Neuronal stem cell (in vitro differentiated cells): ENCODE results near the gene PBXIP1.

ENCODE experiments used
- DNase-seq: peaks from one replicate; pipeline ENCODE4 v3.0.0-alpha.2; 2013; ENCODE audit warnings: low spot score
- H2AFZ ChIP-seq: one replicate; pipeline ENCODE4 v1.6.1; 2013; ENCODE audit warnings: mild to moderate bottlenecking, low read length, inconsistent platforms
- H2AK5ac ChIP-seq: 2 replicates; pipeline ENCODE4 v1.6.1; 2013; ENCODE audit warnings: low read depth, mild to moderate bottlenecking, inconsistent platforms, low read length, moderate library complexity, mixed read lengths
- H2BK120ac ChIP-seq: 2 replicates; pipeline ENCODE4 v1.6.1; 2013; ENCODE audit warnings: low read depth, mild to moderate bottlenecking, inconsistent platforms, low read length, moderate library complexity, mixed read lengths
- H2BK12ac ChIP-seq: one replicate; pipeline ENCODE4 v1.6.1; 2013; ENCODE audit warnings: low read length, inconsistent platforms
- H2BK15ac ChIP-seq: 2 replicates; pipeline ENCODE4 v1.6.1; 2013; ENCODE audit warnings: mild to moderate bottlenecking, low read length, inconsistent platforms, mixed read lengths
- H2BK5ac ChIP-seq: one replicate; pipeline ENCODE4 v1.6.1; 2013; ENCODE audit warnings: inconsistent platforms, mild to moderate bottlenecking, low read length, moderate library complexity
- H3K14ac ChIP-seq: one replicate; pipeline ENCODE4 v1.6.1; 2013; ENCODE audit warnings: low read length, inconsistent platforms
- H3K18ac ChIP-seq: 2 replicates; pipeline ENCODE4 v1.6.1; 2013; ENCODE audit warnings: low read length, inconsistent platforms
- H3K23ac ChIP-seq: 2 replicates; pipeline ENCODE4 v1.6.1; 2013; ENCODE audit warnings: low read depth, mild to moderate bottlenecking, mixed read lengths, low read length, inconsistent platforms; ENCODE audit not compliant: poor library complexity
- H3K27ac ChIP-seq: replicated peaks from 3 replicates; pipeline ENCODE4 v1.5.1; 2013; ENCODE audit warnings: low read length, inconsistent platforms
- H3K27me3 ChIP-seq, 3 experiments: 2 replicates each; pipeline ENCODE4 v1.6.1; 2013; ENCODE audit warnings: low read length in 3 of 3, mild to moderate bottlenecking in 2 of 3, inconsistent platforms in 1 of 3, low read depth in 1 of 3, mixed read lengths in 1 of 3, moderate library complexity in 1 of 3; ENCODE audit not compliant: control insufficient read depth in 3 of 3, insufficient read depth in 3 of 3
- H3K36me3 ChIP-seq, 2 donors: replicated peaks in 1 of 2; 2 replicates each; pipeline ENCODE4 v1.6.1; 2013; ENCODE audit warnings: low read length in 2 of 2; ENCODE audit not compliant: control insufficient read depth in 2 of 2, insufficient read depth in 2 of 2
- H3K4ac ChIP-seq: 2 replicates; pipeline ENCODE4 v1.6.1; 2013; ENCODE audit warnings: inconsistent platforms, mild to moderate bottlenecking, low read length, moderate library complexity
- H3K4me1 ChIP-seq, 2 donors: 1 replicate in 1 of 2; 2 replicates in 1 of 2; pipeline ENCODE4 v1.6.1; 2013; ENCODE audit warnings: low read length in 2 of 2, low read depth in 1 of 2; ENCODE audit not compliant: control insufficient read depth in 2 of 2, insufficient read depth in 1 of 2
- H3K4me2 ChIP-seq: one replicate; pipeline ENCODE4 v1.6.1; 2013; ENCODE audit warnings: mild to moderate bottlenecking, low read length, inconsistent platforms; ENCODE audit not compliant: insufficient read depth, poor library complexity, severe bottlenecking
- H3K4me3 ChIP-seq, 2 donors: 2 replicates each; pipeline ENCODE4 v1.5.1; 2013; ENCODE audit warnings: low read length in 2 of 2, mild to moderate bottlenecking in 2 of 2, inconsistent platforms in 1 of 2, moderate library complexity in 1 of 2
- H3K79me1 ChIP-seq: one replicate; pipeline ENCODE4 v1.6.1; 2013; ENCODE audit warnings: low read depth, mild to moderate bottlenecking, inconsistent platforms, low read length, moderate library complexity
- H3K9ac ChIP-seq: one replicate; pipeline ENCODE4 v1.6.1; 2013; ENCODE audit warnings: mild to moderate bottlenecking, low read depth, low read length, inconsistent platforms; ENCODE audit not compliant: poor library complexity
- H3K9me3 ChIP-seq, 2 donors: replicated peaks in 1 of 2; 2 replicates each; pipeline versions ENCODE3 to v1.6.1; 2013; ENCODE audit warnings: low read length in 2 of 2, mild to moderate bottlenecking in 2 of 2, inconsistent platforms in 1 of 2, low read depth in 1 of 2, mixed read lengths in 1 of 2, moderate library complexity in 1 of 2; ENCODE audit not compliant: control insufficient read depth in 2 of 2, insufficient read depth in 1 of 2
- H4K8ac ChIP-seq: one replicate; pipeline ENCODE4 v1.6.1; 2013; ENCODE audit warnings: low read depth, mild to moderate bottlenecking, inconsistent platforms, low read length, moderate library complexity
- H4K91ac ChIP-seq: one replicate; pipeline ENCODE4 v1.6.1; 2013; ENCODE audit warnings: low read length, low read depth, mild to moderate bottlenecking, inconsistent platforms; ENCODE audit not compliant: poor library complexity
- WGBS, 2 donors: extraction: QIAGEN DNeasy Blood & Tissue Kit; methylation state at CpG; one replicate each; pipeline ENCODE4 v1.1.7; 2013; ENCODE audit warnings: missing lambda C conversion rate in 2 of 2, mixed read lengths in 1 of 2; ENCODE audit not compliant: insufficient read length in 2 of 2, insufficient replicate concordance in 1 of 2; ENCODE audit errors: extremely low coverage in 2 of 2; 5-methylcytosine and 5-hydroxymethylcytosine counted together

The PBXIP1 gene

DNA sequence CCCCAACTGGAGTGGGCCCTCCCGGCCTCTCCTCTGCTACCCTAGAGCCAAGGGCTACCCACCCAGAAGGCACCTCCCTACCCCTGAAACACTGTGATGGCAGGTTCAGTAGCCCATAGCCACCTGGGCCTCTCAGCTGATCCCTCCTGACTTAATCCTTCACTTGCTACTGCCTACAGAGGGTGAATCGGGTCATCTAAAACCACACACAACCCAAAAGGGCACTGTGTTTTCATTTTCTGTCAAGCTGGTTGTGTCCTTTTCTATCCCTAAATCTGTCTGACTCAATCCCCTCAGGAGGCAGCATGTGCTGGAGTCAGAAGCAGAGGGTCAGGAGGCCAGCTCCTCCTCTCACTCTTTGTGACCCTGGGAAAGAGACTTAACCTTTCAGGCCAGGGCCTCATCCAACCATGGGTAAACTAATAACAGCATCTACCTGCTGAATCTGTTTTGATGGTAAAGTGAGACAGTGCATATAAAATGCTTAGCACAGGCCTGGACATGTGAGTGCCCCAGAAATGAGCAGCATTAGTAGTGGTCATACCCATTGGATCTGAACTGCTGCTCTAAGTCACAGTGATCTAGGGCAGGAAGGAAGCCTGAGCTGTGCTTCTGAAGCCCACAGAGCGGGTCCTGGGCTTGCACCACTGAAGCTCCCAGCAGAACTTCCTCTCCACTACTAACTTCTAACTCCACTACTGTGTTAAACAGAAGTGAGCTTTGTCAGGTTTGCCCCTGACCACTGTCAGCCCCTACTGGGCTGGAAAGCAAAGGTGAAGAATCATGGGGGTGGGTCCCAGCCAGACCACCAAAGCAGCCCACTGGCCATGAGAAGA lies 30.3 kb downstream of the PBXIP1 start:
- Histone ChIP-seq H3K9me3 (no peaks in the 10 kb centered on the region), H3K9ac (no peak overlapping the region), H2BK15ac (no peak overlapping the region), H2AK5ac (no peak overlapping the region), H3K4me1 (peaks cover 0 to 3% of the 10 kb centered on the region in 2 donors), H2BK12ac (no peak overlapping the region), H3K27me3 (no peaks in the 10 kb centered on the region), H4K8ac (no peak overlapping the region), H3K23ac (no peak overlapping the region), H3K18ac (no peak overlapping the region), H2BK120ac (no peak overlapping the region), H3K36me3 (peaks cover 21 to 66% of the 10 kb centered on the region in 2 donors), H3K14ac (no peak overlapping the region), H3K27ac (no peak overlapping the region), H3K4me2 (no peak overlapping the region), H3K79me1 (no peaks in the 10 kb centered on the region), H3K4me3 (no peak overlapping the region), H2BK5ac (no peak overlapping the region), H2AFZ (no peak overlapping the region), H4K91ac (no peak overlapping the region), H3K4ac (no peak overlapping the region)
- DNase-seq, result no peak
- no CpG with 5 or more reads among the region's 3 CpGs for WGBS, 2 donors

GRCh38 chr1:154923695-154924094 lies 32.2 kb downstream of the PBXIP1 start:
- no peak overlapping the region for H3K14ac ChIP-seq
- no peak overlapping the region for H2BK12ac ChIP-seq
- H3K9me3 ChIP-seq, result no peaks in the 10 kb centered on the region
- no peak overlapping the region for H4K8ac ChIP-seq
- peaks cover 19 to 55% of the 10 kb centered on the region in 2 donors for H3K36me3 ChIP-seq
- no CpG with 5 or more reads among the region's 3 CpGs for WGBS, 2 donors
- H2BK5ac ChIP-seq, result no peak overlapping the region
- H3K27ac ChIP-seq, result no peak overlapping the region
- no peak overlapping the region for H3K4me2 ChIP-seq
- H3K4me1 ChIP-seq, result peaks cover 0 to 3% of the 10 kb centered on the region in 2 donors
- H2BK15ac ChIP-seq, result no peak overlapping the region
- no peak overlapping the region for H2AFZ ChIP-seq
- H2AK5ac ChIP-seq, result no peak overlapping the region
- H3K4me3 ChIP-seq, result no peak overlapping the region
- no peak overlapping the region for H3K4ac ChIP-seq
- H3K9ac ChIP-seq, result no peak overlapping the region
- no peaks in the 10 kb centered on the region for H3K27me3 ChIP-seq
- no peak for DNase-seq
- no peak overlapping the region for H3K23ac ChIP-seq
- no peak overlapping the region for H2BK120ac ChIP-seq
- no peak overlapping the region for H3K18ac ChIP-seq
- H3K79me1 ChIP-seq, result no peaks in the 10 kb centered on the region
- H4K91ac ChIP-seq, result no peak overlapping the region

DNA sequence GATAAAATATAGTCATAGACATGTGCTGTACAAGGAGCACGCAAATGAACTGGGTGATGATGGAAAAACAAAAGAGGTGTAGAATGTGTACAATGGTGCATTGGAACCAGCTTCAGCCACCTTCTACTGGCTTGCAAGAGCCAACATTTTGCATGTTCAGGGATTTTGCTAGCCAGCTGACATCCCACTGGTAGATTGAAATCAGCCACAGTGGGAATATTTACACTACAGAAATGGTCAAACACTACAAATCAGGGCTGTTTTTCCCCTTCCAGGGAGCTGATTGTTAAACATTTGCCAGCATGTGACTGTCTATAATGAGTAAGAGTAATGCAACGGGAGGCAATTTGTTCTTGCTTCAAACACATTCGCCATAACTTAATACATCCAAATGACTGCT lies 42.6 kb downstream of the PBXIP1 start:
- H2BK5ac ChIP-seq, result no peak overlapping the region

GRCh38 chr1:154912755-154913154 lies 43.1 kb downstream of the PBXIP1 start:
- H2BK12ac ChIP-seq, result no peak overlapping the region
- H3K27me3 ChIP-seq, result no peaks in the 10 kb centered on the region
- no peak overlapping the region for H3K4me3 ChIP-seq
- no peak overlapping the region for H3K18ac ChIP-seq
- whole genome bisulfite sequencing, 2 donors, result no CpG with 5 or more reads among the region's 2 CpGs
- no peak overlapping the region for H2BK120ac ChIP-seq
- H3K79me1 ChIP-seq, result no peaks in the 10 kb centered on the region
- H3K4me2 ChIP-seq, result no peak overlapping the region
- H3K14ac ChIP-seq, result no peak overlapping the region
- no peak overlapping the region for H3K4ac ChIP-seq
- no peak for DNase-seq
- H3K36me3 ChIP-seq, result no peaks in the 10 kb centered on the region
- no peak overlapping the region for H3K27ac ChIP-seq
- no peak overlapping the region for H2BK5ac ChIP-seq
- H3K4me1 ChIP-seq, result no peaks in the 10 kb centered on the region
- no peak overlapping the region for H2AK5ac ChIP-seq
- no peak overlapping the region for H3K23ac ChIP-seq
- no peak overlapping the region for H2AFZ ChIP-seq
- no peak overlapping the region for H2BK15ac ChIP-seq
- no peak overlapping the region for H3K9ac ChIP-seq
- H4K8ac ChIP-seq, result no peak overlapping the region
- no peak overlapping the region for H4K91ac ChIP-seq
- H3K9me3 ChIP-seq, result peaks cover 9 to 14% of the 10 kb centered on the region in 2 donors

More for the DNA sequence above, 42.6 kb downstream of the PBXIP1 start:
- no peaks in the 10 kb centered on the region for H3K79me1 ChIP-seq
- no peaks in the 10 kb centered on the region for H3K36me3 ChIP-seq
- no peak overlapping the region for H2AFZ ChIP-seq
- H4K91ac ChIP-seq, result no peak overlapping the region
- H3K9ac ChIP-seq, result no peak overlapping the region
- no peak overlapping the region for H2BK12ac ChIP-seq
- DNase-seq, result no peak
- H3K14ac ChIP-seq, result no peak overlapping the region
- no peak overlapping the region for H2BK120ac ChIP-seq
- WGBS, 2 donors, result no CpG with 5 or more reads among the region's 3 CpGs
- no peak overlapping the region for H3K23ac ChIP-seq
- no peak overlapping the region for H2BK15ac ChIP-seq
- H3K4me2 ChIP-seq, result no peak overlapping the region
- H3K27ac ChIP-seq, result no peak overlapping the region
- no peak overlapping the region for H3K18ac ChIP-seq
- no peaks in the 10 kb centered on the region for H3K4me1 ChIP-seq
- no peak overlapping the region for H3K4me3 ChIP-seq
- no peak overlapping the region for H2AK5ac ChIP-seq
- peaks cover 8 to 12% of the 10 kb centered on the region in 2 donors for H3K9me3 ChIP-seq
- H4K8ac ChIP-seq, result no peak overlapping the region
- no peak overlapping the region for H3K4ac ChIP-seq
- H3K27me3 ChIP-seq, result no peaks in the 10 kb centered on the region
